ENCODE results near the gene PNMA6F.

PNMA6F gene

GRCh38 chrX:153307276-153308178, 14.0 kb downstream of the PNMA6F start:
- H3K27ac ChIP-seq = no peak overlapping the region
- no peak for TF ChIP-seq CTCF (IDR thresholded peaks at IDR 0.05; ENCODE audit: low read depth, low read length, missing control alignments)
- no peak for DNase-seq
- no peaks in the 10 kb centered on the region for H3K36me3 ChIP-seq (replicated peaks)
- H3K4me3 ChIP-seq (ENCODE audit: low read depth, low read length) = no peak overlapping the region
- H3K27me3 ChIP-seq (replicated peaks) = no peaks in the 10 kb centered on the region
- in situ Hi-C loops (cut with HindIII; ENCODE audit: low pct_ligation_motif_present, low sequenced_read_pairs) = no loop called here

GRCh38 chrX:153306527-153307115, 14.9 kb downstream of the PNMA6F start:
- Histone ChIP-seq H3K27me3 (replicated peaks) (no peaks in the 10 kb centered on the region), H3K36me3 (replicated peaks) (no peaks in the 10 kb centered on the region), H3K27ac (no peak overlapping the region), H3K4me3 (ENCODE audit: low read depth, low read length) (no peak overlapping the region)
- DNase-seq = no peak
- in situ Hi-C loops (cut with HindIII; ENCODE audit: low pct_ligation_motif_present, low sequenced_read_pairs) = no loop called here
- no peak for TF ChIP-seq CTCF (IDR thresholded peaks at IDR 0.05; ENCODE audit: low read depth, low read length, missing control alignments)

- DNase-seq = no peak
- no peak for TF ChIP-seq CTCF (IDR thresholded peaks at IDR 0.05; ENCODE audit: low read depth, low read length, missing control alignments)
- H3K27me3 ChIP-seq (replicated peaks) = no peaks in the 10 kb centered on the region
- in situ Hi-C loops (cut with HindIII; ENCODE audit: low pct_ligation_motif_present, low sequenced_read_pairs) = no loop called here
- H3K27ac ChIP-seq = no peak overlapping the region
- no peaks in the 10 kb centered on the region for H3K36me3 ChIP-seq (replicated peaks)
- no peak overlapping the region for H3K4me3 ChIP-seq (ENCODE audit: low read depth, low read length)
Measured at GRCh38 chrX:153305972-153306371, 15.6 kb downstream of the PNMA6F start.

GRCh38 chrX:153304988-153305736, 16.4 kb downstream of the PNMA6F start:
- in situ Hi-C loops (cut with HindIII; ENCODE audit: low pct_ligation_motif_present, low sequenced_read_pairs) = no loop called here
- Histone ChIP-seq H3K27ac (no peak overlapping the region), H3K36me3 (replicated peaks) (no peaks in the 10 kb centered on the region), H3K27me3 (replicated peaks) (no peaks in the 10 kb centered on the region), H3K4me3 (ENCODE audit: low read depth, low read length) (no peak overlapping the region)
- no peak for TF ChIP-seq CTCF (IDR thresholded peaks at IDR 0.05; ENCODE audit: low read depth, low read length, missing control alignments)
- DNase-seq = no peak

- in situ Hi-C loops (cut with HindIII; ENCODE audit: low pct_ligation_motif_present, low sequenced_read_pairs) = no loop called here
- no peak for DNase-seq
- TF ChIP-seq CTCF (IDR thresholded peaks at IDR 0.05; ENCODE audit: low read depth, low read length, missing control alignments) = no peak
- no peak overlapping the region for H3K27ac ChIP-seq
- no peaks in the 10 kb centered on the region for H3K36me3 ChIP-seq (replicated peaks)
- H3K4me3 ChIP-seq (ENCODE audit: low read depth, low read length) = no peak overlapping the region
- H3K27me3 ChIP-seq (replicated peaks) = no peaks in the 10 kb centered on the region
Measured at GRCh38 chrX:153303276-153304262, 18.0 kb downstream of the PNMA6F start.

Measured in brain microvascular endothelial cell (primary cell).